ENCODE results near the gene SPARCL1.

The SPARCL1 gene

GRCh38 chr4:87531621-87532020 is 2.4 kb upstream of the SPARCL1 start:
- Histone ChIP-seq H3K9ac (ENCODE audit: low read length) (no peak overlapping the region), H2AFZ (ENCODE audit: low read length) (no peak overlapping the region), H4K20me1 (ENCODE audit: insufficient read depth, low read length) (no peaks in the 10 kb centered on the region), H3K36me3 (replicated peaks; ENCODE audit: insufficient read depth, low read length) (no peaks in the 10 kb centered on the region), H3K27me3 (replicated peaks; ENCODE audit: insufficient read depth, low read length) (no peaks in the 10 kb centered on the region), H3K4me3 (ENCODE audit: low read length) (no peak overlapping the region), H3K79me2 (ENCODE audit: low read length) (no peaks in the 10 kb centered on the region), H3F3A (ENCODE audit: insufficient read depth, low read length) (no peaks in the 10 kb centered on the region), H3K9me3 (replicated peaks; ENCODE audit: insufficient read depth, low read length) (no peaks in the 10 kb centered on the region), H3K4me1 (ENCODE audit: low read length) (no peaks in the 10 kb centered on the region), H3K9me2 (replicated peaks; ENCODE audit: insufficient read depth, low read length) (no peaks in the 10 kb centered on the region), H3K27ac (ENCODE audit: low read length) (no peak overlapping the region), H3K4me2 (ENCODE audit: low read depth, low read length) (no peak overlapping the region)
- no peak for DNase-seq
- TF ChIP-seq, protein P1, sequence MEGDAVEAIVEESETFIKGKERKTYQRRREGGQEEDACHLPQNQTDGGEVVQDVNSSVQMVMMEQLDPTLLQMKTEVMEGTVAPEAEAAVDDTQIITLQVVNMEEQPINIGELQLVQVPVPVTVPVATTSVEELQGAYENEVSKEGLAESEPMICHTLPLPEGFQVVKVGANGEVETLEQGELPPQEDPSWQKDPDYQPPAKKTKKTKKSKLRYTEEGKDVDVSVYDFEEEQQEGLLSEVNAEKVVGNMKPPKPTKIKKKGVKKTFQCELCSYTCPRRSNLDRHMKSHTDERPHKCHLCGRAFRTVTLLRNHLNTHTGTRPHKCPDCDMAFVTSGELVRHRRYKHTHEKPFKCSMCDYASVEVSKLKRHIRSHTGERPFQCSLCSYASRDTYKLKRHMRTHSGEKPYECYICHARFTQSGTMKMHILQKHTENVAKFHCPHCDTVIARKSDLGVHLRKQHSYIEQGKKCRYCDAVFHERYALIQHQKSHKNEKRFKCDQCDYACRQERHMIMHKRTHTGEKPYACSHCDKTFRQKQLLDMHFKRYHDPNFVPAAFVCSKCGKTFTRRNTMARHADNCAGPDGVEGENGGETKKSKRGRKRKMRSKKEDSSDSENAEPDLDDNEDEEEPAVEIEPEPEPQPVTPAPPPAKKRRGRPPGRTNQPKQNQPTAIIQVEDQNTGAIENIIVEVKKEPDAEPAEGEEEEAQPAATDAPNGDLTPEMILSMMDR (IDR thresholded peaks at IDR 0.05; ENCODE audit: low read length), result no peak
- TF ChIP-seq EZH2 (optimal IDR thresholded peaks at IDR 0.05; ENCODE audit: low read depth, low read length) (no peak), EZH2phosphoT487 (IDR thresholded peaks at IDR 0.05; ENCODE audit: low read length) (no peak)

DNA sequence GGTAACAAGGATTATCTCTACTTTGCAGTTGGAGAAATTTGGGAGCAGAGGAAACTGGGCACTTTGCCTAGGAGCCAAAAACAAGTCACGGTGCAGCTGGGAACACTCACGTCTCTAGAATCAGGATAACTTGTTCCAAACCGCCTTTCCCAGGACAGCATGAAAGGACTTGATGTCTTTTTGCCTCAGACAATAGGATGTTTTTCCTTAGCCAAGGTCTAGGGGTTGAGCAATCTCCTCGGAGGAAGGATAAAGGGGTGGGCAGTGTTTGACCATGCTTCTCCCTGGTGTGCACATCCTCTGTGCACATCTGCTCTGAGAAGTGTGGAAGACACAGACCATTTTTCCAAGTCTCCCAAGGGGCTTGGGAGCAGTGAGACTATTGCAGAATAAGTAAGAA is 1.7 kb upstream of the SPARCL1 start:
- TF ChIP-seq, protein P1 (IDR thresholded peaks at IDR 0.05; ENCODE audit: low read length), result no peak
- no peak for TF ChIP-seq EZH2phosphoT487 (IDR thresholded peaks at IDR 0.05; ENCODE audit: low read length)
- no peak for TF ChIP-seq EZH2 (optimal IDR thresholded peaks at IDR 0.05; ENCODE audit: low read depth, low read length)
- no peaks in the 10 kb centered on the region for H3K27me3 ChIP-seq (replicated peaks; ENCODE audit: insufficient read depth, low read length)
- H3K36me3 ChIP-seq (replicated peaks; ENCODE audit: insufficient read depth, low read length), result no peaks in the 10 kb centered on the region

GRCh38 chr4:87530229-87530628 is 1.1 kb upstream of the SPARCL1 start:
- Histone ChIP-seq H3F3A (ENCODE audit: insufficient read depth, low read length) (no peaks in the 10 kb centered on the region), H3K9me3 (replicated peaks; ENCODE audit: insufficient read depth, low read length) (no peaks in the 10 kb centered on the region), H3K36me3 (replicated peaks; ENCODE audit: insufficient read depth, low read length) (no peaks in the 10 kb centered on the region), H3K9me2 (replicated peaks; ENCODE audit: insufficient read depth, low read length) (no peaks in the 10 kb centered on the region), H3K4me1 (ENCODE audit: low read length) (no peaks in the 10 kb centered on the region), H3K27ac (ENCODE audit: low read length) (no peak overlapping the region), H4K20me1 (ENCODE audit: insufficient read depth, low read length) (no peaks in the 10 kb centered on the region), H3K4me2 (ENCODE audit: low read depth, low read length) (no peak overlapping the region), H2AFZ (ENCODE audit: low read length) (no peak overlapping the region), H3K79me2 (ENCODE audit: low read length) (no peaks in the 10 kb centered on the region), H3K4me3 (ENCODE audit: low read length) (no peak overlapping the region), H3K27me3 (replicated peaks; ENCODE audit: insufficient read depth, low read length) (no peaks in the 10 kb centered on the region), H3K9ac (ENCODE audit: low read length) (no peak overlapping the region)
- DNase-seq, result no peak
- TF ChIP-seq EZH2 (optimal IDR thresholded peaks at IDR 0.05; ENCODE audit: low read depth, low read length) (no peak), EZH2phosphoT487 (IDR thresholded peaks at IDR 0.05; ENCODE audit: low read length) (no peak)
- TF ChIP-seq, protein P1 (IDR thresholded peaks at IDR 0.05; ENCODE audit: low read length), result no peak

More for the DNA sequence above, 1.7 kb upstream of the SPARCL1 start:
- no peak overlapping the region for H2AFZ ChIP-seq (ENCODE audit: low read length)
- H3K4me2 ChIP-seq (ENCODE audit: low read depth, low read length), result no peak overlapping the region
- no peak overlapping the region for H3K9ac ChIP-seq (ENCODE audit: low read length)
- H3K4me1 ChIP-seq (ENCODE audit: low read length), result no peaks in the 10 kb centered on the region
- no peaks in the 10 kb centered on the region for H4K20me1 ChIP-seq (ENCODE audit: insufficient read depth, low read length)
- no peaks in the 10 kb centered on the region for H3K9me2 ChIP-seq (replicated peaks; ENCODE audit: insufficient read depth, low read length)
- no peaks in the 10 kb centered on the region for H3F3A ChIP-seq (ENCODE audit: insufficient read depth, low read length)
- no peak for DNase-seq
- H3K79me2 ChIP-seq (ENCODE audit: low read length), result no peaks in the 10 kb centered on the region
- no peak overlapping the region for H3K4me3 ChIP-seq (ENCODE audit: low read length)
- no peaks in the 10 kb centered on the region for H3K9me3 ChIP-seq (replicated peaks; ENCODE audit: insufficient read depth, low read length)
- H3K27ac ChIP-seq (ENCODE audit: low read length), result no peak overlapping the region

All from MM.1S (cell line).